ENCODE measurements around the gene UNG.

UNG gene

DNA sequence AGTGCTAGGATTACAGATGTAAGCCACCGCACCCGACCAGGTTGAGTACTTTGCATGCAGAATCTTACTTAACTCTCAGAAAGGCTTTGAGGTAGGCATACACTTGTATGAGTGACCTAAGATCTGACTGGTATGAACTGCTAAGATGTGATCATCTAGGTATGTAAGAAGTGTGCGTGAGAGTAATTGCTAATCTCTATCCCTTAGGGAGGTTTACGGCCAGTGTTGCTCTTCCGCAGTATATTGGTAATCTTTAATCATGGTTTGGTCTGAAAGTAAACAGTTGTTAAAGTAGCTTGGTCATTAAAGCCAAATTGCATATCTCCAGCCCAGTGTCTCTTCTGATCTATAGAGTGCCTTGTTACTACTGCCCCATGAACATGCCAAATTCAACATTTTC, 7.8 kb downstream of the UNG start:
- Histone ChIP-seq H3K4me3 (replicated peaks; ENCODE audit: insufficient read depth, low read length) (no peak overlapping the region), H3K27ac (replicated peaks) (no peak overlapping the region)
- TF ChIP-seq, protein P1, sequence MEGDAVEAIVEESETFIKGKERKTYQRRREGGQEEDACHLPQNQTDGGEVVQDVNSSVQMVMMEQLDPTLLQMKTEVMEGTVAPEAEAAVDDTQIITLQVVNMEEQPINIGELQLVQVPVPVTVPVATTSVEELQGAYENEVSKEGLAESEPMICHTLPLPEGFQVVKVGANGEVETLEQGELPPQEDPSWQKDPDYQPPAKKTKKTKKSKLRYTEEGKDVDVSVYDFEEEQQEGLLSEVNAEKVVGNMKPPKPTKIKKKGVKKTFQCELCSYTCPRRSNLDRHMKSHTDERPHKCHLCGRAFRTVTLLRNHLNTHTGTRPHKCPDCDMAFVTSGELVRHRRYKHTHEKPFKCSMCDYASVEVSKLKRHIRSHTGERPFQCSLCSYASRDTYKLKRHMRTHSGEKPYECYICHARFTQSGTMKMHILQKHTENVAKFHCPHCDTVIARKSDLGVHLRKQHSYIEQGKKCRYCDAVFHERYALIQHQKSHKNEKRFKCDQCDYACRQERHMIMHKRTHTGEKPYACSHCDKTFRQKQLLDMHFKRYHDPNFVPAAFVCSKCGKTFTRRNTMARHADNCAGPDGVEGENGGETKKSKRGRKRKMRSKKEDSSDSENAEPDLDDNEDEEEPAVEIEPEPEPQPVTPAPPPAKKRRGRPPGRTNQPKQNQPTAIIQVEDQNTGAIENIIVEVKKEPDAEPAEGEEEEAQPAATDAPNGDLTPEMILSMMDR (IDR thresholded peaks at IDR 0.05; ENCODE audit: insufficient read depth, low read length) = no peak
- no peak for TF ChIP-seq SPI1 (IDR thresholded peaks at IDR 0.05; ENCODE audit: borderline replicate concordance, low read depth)
- TF ChIP-seq POLR2AphosphoS5 (IDR thresholded peaks at IDR 0.05; ENCODE audit: low read depth) = no peak
- TF ChIP-seq, protein P2, sequence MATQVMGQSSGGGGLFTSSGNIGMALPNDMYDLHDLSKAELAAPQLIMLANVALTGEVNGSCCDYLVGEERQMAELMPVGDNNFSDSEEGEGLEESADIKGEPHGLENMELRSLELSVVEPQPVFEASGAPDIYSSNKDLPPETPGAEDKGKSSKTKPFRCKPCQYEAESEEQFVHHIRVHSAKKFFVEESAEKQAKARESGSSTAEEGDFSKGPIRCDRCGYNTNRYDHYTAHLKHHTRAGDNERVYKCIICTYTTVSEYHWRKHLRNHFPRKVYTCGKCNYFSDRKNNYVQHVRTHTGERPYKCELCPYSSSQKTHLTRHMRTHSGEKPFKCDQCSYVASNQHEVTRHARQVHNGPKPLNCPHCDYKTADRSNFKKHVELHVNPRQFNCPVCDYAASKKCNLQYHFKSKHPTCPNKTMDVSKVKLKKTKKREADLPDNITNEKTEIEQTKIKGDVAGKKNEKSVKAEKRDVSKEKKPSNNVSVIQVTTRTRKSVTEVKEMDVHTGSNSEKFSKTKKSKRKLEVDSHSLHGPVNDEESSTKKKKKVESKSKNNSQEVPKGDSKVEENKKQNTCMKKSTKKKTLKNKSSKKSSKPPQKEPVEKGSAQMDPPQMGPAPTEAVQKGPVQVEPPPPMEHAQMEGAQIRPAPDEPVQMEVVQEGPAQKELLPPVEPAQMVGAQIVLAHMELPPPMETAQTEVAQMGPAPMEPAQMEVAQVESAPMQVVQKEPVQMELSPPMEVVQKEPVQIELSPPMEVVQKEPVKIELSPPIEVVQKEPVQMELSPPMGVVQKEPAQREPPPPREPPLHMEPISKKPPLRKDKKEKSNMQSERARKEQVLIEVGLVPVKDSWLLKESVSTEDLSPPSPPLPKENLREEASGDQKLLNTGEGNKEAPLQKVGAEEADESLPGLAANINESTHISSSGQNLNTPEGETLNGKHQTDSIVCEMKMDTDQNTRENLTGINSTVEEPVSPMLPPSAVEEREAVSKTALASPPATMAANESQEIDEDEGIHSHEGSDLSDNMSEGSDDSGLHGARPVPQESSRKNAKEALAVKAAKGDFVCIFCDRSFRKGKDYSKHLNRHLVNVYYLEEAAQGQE (IDR thresholded peaks at IDR 0.05; ENCODE audit: insufficient replicate concordance, low read depth) = no peak

DNA sequence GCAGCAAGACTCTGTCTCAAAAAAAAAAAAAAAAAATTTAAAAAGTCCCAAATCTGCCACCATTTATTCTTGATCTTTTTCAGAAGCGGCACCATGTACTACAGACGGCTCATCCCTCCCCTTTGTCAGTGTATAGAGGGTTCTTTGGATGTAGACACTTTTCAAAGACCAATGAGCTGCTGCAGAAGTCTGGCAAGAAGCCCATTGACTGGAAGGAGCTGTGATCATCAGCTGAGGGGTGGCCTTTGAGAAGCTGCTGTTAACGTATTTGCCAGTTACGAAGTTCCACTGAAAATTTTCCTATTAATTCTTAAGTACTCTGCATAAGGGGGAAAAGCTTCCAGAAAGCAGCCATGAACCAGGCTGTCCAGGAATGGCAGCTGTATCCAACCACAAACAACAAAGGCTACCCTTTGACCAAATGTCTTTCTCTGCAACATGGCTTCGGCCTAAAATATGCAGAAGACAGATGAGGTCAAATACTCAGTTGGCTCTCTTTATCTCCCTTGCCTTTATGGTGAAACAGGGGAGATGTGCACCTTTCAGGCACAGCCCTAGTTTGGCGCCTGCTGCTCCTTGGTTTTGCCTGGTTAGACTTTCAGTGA, 12.5 kb downstream of the UNG start:
- H3K27ac ChIP-seq (replicated peaks) = no peak overlapping the region
- DNase-seq (ENCODE audit: low read depth in 1 of 2, low spot score in 1 of 2) = no peak
- no peak for TF ChIP-seq SPI1 (IDR thresholded peaks at IDR 0.05; ENCODE audit: borderline replicate concordance, low read depth)
- TF ChIP-seq, protein P2 (IDR thresholded peaks at IDR 0.05; ENCODE audit: insufficient replicate concordance, low read depth) = peak; percentile 22
- H3K4me3 ChIP-seq (replicated peaks; ENCODE audit: insufficient read depth, low read length) = no peak overlapping the region
- no peaks in the 10 kb centered on the region for H3K27me3 ChIP-seq (ENCODE audit: insufficient read depth, poor library complexity, severe bottlenecking)

More for the DNA sequence above, 7.8 kb downstream of the UNG start:
- no peak for DNase-seq (ENCODE audit: low read depth in 1 of 2, low spot score in 1 of 2)
- H3K27me3 ChIP-seq (ENCODE audit: insufficient read depth, poor library complexity, severe bottlenecking) = no peaks in the 10 kb centered on the region

DNA sequence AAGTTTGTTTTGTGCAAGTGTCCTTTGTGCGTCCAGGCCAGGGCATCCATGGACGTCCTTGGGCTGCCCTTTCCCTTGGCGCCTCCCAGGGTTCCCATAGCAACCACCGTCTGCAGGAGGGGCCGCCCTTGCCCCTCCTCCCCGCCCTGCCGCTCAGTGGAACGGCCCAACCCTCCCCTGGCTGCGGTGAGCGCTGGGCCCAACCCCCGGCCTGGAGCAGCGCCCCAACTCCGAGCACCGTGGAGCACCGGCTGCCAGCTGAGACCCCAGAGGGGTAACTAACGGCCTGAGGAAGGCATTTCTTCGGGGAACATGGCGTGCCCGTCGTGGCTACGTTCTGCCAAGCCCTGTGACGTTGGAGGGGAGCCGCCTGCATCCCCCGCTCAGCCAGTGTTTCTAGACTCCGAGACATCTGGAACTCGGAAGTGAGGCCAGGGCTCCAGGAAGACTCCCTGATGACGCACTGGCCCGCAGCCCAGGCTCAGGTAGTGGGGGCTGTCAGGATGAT, 13.6 kb downstream of the UNG start:
- no peak overlapping the region for H3K27ac ChIP-seq (replicated peaks)
- DNase-seq (ENCODE audit: low read depth in 1 of 2, low spot score in 1 of 2) = no peak
- TF ChIP-seq, protein P2 (IDR thresholded peaks at IDR 0.05; ENCODE audit: insufficient replicate concordance, low read depth) = no peak
- TF ChIP-seq POLR2AphosphoS5 (IDR thresholded peaks at IDR 0.05; ENCODE audit: low read depth) = peak; percentile 18; the same call in 1 of the 2 replicates
- no peaks in the 10 kb centered on the region for H3K27me3 ChIP-seq (ENCODE audit: insufficient read depth, poor library complexity, severe bottlenecking)
- no peak overlapping the region for H3K4me3 ChIP-seq (replicated peaks; ENCODE audit: insufficient read depth, low read length)

DNA sequence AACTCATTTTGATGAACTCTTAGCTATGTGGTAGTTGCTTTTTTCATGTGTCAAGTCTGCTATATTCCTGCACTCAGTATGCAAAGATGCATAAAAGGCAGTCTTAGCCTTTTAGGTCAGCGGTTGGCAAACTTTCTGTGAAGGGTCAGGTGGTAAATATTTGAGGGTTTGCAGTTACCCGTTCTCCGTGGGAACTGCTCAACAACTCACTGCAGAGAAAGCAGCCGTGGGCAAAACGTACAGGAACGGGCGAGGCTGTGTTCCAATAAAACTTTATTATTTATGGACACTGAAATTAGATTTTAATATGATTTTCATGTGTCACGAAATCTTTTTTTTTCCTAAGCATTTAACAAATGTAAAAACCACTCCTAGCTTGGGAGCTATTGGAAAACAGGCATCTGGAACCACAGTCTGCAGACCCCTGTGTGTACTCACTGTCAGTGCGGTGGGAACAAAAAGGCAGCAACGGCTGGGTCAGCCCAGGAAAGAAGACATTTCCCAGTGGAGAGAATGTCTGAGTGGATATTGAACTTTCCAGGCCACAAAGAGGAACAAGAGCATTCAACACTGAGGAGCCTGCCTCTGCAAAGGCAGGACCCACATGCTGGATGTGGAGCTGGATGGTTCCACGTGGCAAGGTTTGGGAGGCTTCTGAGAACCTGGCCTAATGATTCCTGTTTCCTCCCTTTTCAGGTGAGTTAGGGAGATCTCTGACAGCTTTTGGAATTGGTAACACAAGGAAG, 15.5 kb downstream of the UNG start:
- no peaks in the 10 kb centered on the region for H3K27me3 ChIP-seq (ENCODE audit: insufficient read depth, poor library complexity, severe bottlenecking)
- H3K4me3 ChIP-seq (replicated peaks; ENCODE audit: insufficient read depth, low read length) = no peak overlapping the region
- H3K27ac ChIP-seq (replicated peaks) = peak overlapping the region; percentile 21; the same call in 1 of the 2 replicates
- TF ChIP-seq GABPA (IDR thresholded peaks at IDR 0.05; ENCODE audit: low read depth) = no peak
- no peak for TF ChIP-seq SPI1 (IDR thresholded peaks at IDR 0.05; ENCODE audit: borderline replicate concordance, low read depth)
- TF ChIP-seq, protein P2 (IDR thresholded peaks at IDR 0.05; ENCODE audit: insufficient replicate concordance, low read depth) = no peak
- TF ChIP-seq, protein P1 (IDR thresholded peaks at IDR 0.05; ENCODE audit: insufficient read depth, low read length) = no peak
- no peak for TF ChIP-seq POLR2AphosphoS5 (IDR thresholded peaks at IDR 0.05; ENCODE audit: low read depth)
- peak in 1 of 2 experiments; percentile 24 for DNase-seq (ENCODE audit: low read depth in 1 of 2, low spot score in 1 of 2)

All from HL-60 (cell line).